Measurements from ENCODE around the gene ANKS1A. TPM values are rescaled to one million over a fixed set of nuclear protein-coding genes. Genes with fewer than 3 reads are reported as not detected.
A peak's percentile ranks its signal among the peaks of the same experiment; 100 is the strongest.
"Not testable (repeated sequence)": the region's sequence is repeated elsewhere in the genome, so short reads cannot be mapped to it uniquely, and the experiment has no call there.

ANKS1A gene
- total and polyA plus RNA-seq, 10 donors, result 5.1 to 68.9 (median 45.6) TPM

- intact Hi-C loops (cut with DNase I; ENCODE audit: low total_unique reads), result no loop called here
- 87 to 95% (median 91%) methylated on average over 4 of the region's 4 CpGs for WGBS, 5 donors
- Histone ChIP-seq H3K4me1 (peaks cover 0 to 29% (median 7%) of the 10 kb centered on the region in 6 donors), H3K27me3 (replicated peaks in 1 of 7) (no peaks in the 10 kb centered on the region), H3K4me3 (no peak overlapping the region), H3K9me3 (no peaks in the 10 kb centered on the region), H3K36me3 (no peaks in the 10 kb centered on the region), H3K27ac (no peak overlapping the region)
- TF ChIP-seq CTCF (IDR thresholded peaks at IDR 0.05 in 8 of 11, conservative IDR thresholded peaks at IDR 0.05 in 3 of 11), result no peak
- TF ChIP-seq POLR2A (IDR thresholded peaks at IDR 0.05), result no peak
- no peak for TF ChIP-seq POLR2AphosphoS5 (IDR thresholded peaks at IDR 0.05)
- DNase-seq, result no peak
These were observed 40.4 kb downstream of the ANKS1A start for GRCh38 chr6:34929241-34929978.

DNA sequence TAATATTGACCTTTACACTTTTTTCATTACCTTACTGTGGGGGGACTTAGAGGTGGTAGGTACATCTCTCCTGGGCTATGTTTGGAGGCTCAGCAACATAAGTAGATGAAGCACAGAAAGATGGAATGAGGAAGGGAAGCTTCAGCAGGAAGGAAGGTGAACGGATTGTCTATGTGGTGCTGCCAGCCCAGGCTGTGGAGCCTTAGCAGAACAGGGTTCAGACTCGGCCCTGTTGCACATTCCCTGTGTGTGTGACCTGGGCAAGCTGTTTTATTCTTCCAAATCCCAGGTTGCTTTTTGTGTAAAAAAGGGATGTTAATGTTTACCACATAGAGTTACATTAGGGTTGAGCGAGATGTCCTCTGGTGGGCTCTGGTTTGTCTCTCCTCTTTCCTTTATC lies 41.2 kb downstream of the ANKS1A start:
- H3K36me3 ChIP-seq, result no peaks in the 10 kb centered on the region
- no peak overlapping the region for H3K27ac ChIP-seq
- H3K27me3 ChIP-seq (replicated peaks in 1 of 7), result no peaks in the 10 kb centered on the region
- intact Hi-C loops (cut with DNase I; ENCODE audit: low total_unique reads), result no loop called here
- 48 to 88% (median 73%) methylated on average over 3 of the region's 3 CpGs for WGBS, 5 donors
- H3K4me3 ChIP-seq, result no peak overlapping the region
- no peak for DNase-seq
- peaks cover 0 to 37% (median 15%) of the 10 kb centered on the region in 6 donors for H3K4me1 ChIP-seq
- no peaks in the 10 kb centered on the region for H3K9me3 ChIP-seq
- no peak for TF ChIP-seq POLR2A (IDR thresholded peaks at IDR 0.05)
- no peak for TF ChIP-seq POLR2AphosphoS5 (IDR thresholded peaks at IDR 0.05)
- TF ChIP-seq CTCF (IDR thresholded peaks at IDR 0.05 in 8 of 11, conservative IDR thresholded peaks at IDR 0.05 in 3 of 11), result no peak

DNA sequence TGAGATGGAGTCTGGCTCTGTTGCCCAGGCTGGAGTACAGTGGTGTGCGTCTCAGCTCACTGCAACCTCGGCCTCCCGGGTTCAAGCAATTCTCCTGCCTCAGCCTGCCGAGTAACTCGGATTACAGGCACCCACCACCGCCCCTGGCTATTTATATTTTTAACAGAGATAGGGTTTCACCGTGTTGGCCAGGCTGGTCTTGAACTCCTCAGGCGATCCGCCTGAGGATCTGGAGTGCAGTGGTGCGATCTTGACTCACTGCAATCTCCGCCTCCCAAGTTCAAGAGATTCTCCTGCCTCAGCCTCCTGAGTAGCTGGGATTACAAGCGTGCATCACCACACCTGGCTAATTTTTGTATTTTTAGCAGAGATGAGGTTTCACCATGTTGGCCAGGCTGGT lies 43.1 kb downstream of the ANKS1A start:
- 96 to 98% (median 98%) methylated on average over 12 of the region's 12 CpGs for WGBS, 5 donors
- H3K27me3 ChIP-seq (replicated peaks in 1 of 7), result not testable (repeated sequence)
- peaks cover 2 to 49% (median 17%) of the 10 kb centered on the region in 6 donors for H3K4me1 ChIP-seq

DNA sequence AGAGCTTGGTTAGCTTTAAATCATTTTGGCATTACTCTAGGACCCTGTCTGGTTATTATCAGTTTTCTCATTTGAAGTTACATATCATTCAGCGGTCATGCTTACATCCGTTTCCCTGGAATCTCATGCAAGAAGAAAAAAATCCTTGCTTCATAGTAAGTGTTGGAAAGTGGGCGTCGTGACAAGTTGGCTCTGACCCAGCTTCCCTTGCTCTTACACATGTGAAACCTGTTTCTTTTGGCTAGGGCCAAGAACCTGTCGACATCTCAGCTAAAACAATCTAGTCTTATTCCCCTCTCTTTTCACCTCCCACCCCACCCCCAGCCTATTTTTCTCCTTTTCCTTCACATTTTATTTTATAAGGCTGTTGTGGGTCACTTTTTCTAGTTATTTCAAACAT lies 45.5 kb downstream of the ANKS1A start:
- DNase-seq, result no peak
- H3K9me3 ChIP-seq, result no peaks in the 10 kb centered on the region
- TF ChIP-seq POLR2A (IDR thresholded peaks at IDR 0.05) (no peak), POLR2AphosphoS5 (IDR thresholded peaks at IDR 0.05) (no peak), CTCF (IDR thresholded peaks at IDR 0.05 in 8 of 11, conservative IDR thresholded peaks at IDR 0.05 in 3 of 11) (no peak)
- no peak overlapping the region for H3K4me3 ChIP-seq
- peak overlapping the region in 3 of 8 donors; percentile 12 to 50 (median 49) for H3K27ac ChIP-seq
- 39 to 54% (median 53%) methylated on average over 5 of the region's 5 CpGs for WGBS, 5 donors
- intact Hi-C loops (cut with DNase I; ENCODE audit: low total_unique reads), result no loop called here
- H3K36me3 ChIP-seq, result no peaks in the 10 kb centered on the region
- peaks cover 2 to 64% (median 22%) of the 10 kb centered on the region in 6 donors for H3K4me1 ChIP-seq
- H3K27me3 ChIP-seq (replicated peaks in 1 of 7), result no peaks in the 10 kb centered on the region

More for the DNA sequence above, 43.1 kb downstream of the ANKS1A start:
- DNase-seq; H3K9me3 ChIP-seq; H3K4me3 ChIP-seq; H3K36me3 ChIP-seq; H3K27ac ChIP-seq; intact Hi-C loops (cut with DNase I; ENCODE audit: low total_unique reads): not testable (repeated sequence)
